HG02973 (cell line): Measurements from ENCODE around the gene GARIN5A.
"Not testable (repeated sequence)": the region's sequence is repeated elsewhere in the genome, so short reads cannot be mapped to it uniquely, and the experiment has no call there.

Source experiments
- ATAC-seq: cut with Tn5 transposase; IDR thresholded peaks from one replicate; pipeline ENCODE4 v1.9.1; 2021; ENCODE audit warnings: moderate library complexity; ENCODE audit not compliant: unreplicated experiment

Gene GARIN5A

DNA sequence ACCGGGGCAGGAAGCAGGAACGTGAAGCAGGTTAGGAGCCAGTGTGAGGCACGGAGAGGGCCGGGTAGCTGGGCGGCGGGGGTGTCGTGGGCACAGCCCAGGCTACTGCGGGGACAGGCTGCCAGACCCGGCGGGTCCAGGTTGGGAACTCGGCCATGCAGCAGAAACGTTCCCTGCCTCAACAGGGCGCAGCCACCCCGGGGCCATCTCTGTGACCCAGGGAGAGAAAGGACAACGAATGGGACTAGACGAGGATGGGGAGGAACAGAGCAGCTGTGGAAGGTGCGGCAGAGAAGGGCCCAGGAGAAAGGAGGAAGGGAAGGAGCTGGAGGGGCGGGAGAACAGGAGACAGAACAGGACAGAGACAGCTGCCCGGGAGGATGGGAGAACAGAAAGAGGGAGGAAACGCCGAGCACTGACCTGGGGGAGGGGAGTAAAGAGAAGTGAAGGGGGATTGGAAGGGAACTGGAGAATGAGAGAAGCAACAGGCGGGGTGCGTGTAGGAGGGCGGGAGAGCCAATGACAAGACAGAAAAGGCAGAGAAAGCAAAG is 12.9 kb upstream of the GARIN5A start:
- ATAC-seq, result no peak

DNA sequence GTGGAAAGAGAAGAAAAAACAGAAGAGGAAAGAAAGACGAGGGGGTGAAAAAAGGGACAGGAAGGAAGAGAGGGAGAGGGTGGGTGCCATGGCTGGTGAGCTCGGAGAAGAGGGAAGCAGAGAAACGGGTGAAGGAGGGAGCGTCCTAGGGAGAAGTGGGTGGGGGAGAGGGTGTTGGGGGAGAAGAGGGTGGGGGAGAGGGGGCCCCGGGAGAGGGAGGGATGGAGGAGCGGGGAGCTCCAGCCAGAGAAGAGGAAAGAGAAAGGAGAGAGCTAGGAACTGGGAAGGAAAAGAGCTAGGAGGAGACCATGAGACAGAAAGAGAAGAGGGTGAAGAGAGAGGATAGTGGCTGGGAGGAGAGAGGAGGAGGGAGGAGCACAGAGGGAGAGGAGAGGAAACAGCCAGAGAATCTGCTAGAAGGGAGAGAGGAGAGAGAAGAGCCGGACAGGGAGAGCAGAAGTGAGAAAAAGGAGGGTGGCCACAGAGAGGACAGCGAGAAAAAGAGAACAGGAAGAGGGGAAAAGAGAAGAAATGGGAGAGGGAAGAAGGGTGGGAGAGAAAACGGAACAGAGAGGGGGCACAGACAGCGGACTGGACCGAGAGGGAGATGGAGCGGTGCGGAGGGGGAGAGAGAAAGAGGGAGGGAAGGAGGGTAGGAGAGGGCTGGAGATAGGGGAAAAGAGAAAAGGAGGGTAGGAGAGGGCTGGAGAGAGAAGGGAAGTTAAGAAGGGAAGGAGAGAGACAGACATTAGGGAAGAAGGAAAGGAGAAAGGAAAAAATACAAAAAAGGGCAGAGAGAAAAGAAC is 11.9 kb upstream of the GARIN5A start:
- no peak for ATAC-seq

DNA sequence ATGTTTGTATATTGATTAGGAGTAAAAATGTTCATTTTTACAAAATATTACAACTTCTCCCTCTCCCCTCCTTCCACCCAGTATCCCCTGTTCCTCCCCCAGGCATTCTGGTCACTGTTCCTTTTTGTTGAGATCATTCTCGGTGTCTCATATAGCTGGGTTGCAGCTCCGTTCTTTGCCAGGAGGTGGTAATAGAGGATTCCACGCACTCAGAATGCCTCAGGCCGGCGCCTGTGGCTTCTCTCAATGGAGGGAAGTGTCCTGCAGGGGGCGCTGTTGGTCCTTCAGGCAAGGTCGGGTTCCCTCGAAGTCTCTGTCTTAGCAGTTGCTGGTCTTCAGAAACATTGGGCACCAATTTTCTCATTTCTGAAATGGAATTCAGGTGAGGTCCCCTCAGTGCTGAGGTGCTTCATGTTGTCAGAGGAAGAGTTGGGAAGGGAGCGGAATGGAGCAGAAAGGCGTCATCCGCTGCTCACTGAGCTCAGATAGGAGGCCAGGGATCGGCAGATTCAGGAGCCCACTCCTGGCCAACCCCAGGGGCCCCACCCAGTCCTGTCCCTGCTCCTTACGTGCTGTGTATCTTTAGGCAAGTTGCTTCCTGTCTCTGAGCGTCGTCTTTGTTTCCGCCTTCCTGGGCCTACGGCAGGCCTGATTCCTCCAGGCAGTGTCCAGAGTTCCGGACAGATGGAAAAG is 10.3 kb upstream of the GARIN5A start:
- no peak for ATAC-seq

DNA sequence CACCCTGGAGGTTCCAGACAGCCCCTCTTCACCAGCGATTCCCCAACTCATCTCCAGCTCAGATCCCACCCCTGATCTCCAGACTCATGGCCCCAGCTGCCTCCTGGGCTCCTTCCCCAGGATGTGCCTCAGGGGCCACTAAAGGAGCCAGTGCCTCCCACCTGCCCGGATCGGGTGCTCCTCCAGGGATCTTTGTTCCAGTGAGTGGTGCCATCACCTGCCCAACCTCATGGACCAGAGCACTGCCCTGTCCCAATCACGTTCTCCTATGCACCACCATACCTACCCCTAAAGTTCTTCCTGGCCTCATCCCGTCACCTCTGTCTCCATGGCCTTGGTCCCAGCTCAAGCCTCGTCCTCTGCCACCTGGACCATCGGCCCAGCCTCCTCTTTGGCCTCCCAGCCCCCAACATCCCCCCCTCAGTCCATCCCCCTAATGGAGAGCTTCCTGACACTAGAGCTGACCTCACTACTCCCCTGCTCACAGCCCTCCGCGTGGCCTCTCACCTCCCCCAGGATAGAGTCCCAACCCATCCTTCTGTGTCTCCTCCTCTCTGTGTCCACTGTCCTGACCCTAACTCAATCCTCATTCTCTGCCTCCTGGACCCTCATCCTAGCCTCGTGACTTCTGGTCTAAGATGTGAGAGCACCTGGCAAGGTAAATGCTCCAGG is 8.8 kb upstream of the GARIN5A start:
- ATAC-seq, result no peak

DNA sequence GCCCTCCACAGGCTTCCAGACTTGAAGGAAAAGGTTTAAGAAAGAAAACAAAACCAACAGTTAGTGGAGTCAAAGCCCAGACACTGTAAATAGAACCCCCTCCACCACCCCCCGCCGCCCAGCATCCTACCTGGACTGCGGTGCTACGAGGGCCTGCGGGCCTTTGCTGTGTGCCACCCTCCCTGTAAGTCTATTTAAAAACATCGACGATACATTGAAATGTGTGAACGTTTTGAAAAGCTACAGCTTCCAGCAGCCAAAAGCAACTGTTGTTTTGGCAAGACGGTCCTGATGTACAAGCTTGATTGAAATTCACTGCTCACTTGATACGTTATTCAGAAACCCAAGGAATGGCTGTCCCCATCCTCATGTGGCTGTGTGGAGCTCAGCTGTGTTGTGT is 6.3 kb upstream of the GARIN5A start:
- no peak for ATAC-seq

DNA sequence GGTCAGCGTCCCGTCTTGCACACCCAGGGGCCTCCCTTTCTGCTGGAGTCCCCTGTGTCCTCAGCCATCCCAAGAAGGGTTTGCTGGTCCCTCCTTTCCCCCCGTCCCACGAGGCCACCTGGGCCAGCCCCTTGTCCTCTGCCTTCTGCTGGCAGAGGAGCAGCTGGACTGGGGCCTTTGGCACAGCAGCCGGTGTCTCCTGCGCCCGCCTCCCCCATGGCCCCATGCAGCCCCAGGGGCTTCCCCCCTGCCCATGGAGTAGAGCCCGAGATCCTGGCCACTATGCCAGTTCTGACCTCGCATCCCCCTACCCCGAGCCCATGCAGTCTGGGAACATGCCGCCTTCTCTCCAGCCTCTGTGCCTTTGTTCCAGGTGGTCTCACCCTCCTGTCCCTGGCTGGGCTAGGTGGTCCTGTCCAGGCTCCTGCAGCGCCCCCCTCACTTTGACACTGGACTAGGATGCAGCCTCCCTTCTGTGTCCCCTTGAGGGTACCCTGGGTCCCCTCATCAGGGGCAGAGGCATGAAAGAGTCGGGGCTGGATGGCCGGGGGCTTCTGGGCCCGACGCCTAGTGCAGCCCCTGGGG is 5.7 kb upstream of the GARIN5A start:
- ATAC-seq, result no peak

DNA sequence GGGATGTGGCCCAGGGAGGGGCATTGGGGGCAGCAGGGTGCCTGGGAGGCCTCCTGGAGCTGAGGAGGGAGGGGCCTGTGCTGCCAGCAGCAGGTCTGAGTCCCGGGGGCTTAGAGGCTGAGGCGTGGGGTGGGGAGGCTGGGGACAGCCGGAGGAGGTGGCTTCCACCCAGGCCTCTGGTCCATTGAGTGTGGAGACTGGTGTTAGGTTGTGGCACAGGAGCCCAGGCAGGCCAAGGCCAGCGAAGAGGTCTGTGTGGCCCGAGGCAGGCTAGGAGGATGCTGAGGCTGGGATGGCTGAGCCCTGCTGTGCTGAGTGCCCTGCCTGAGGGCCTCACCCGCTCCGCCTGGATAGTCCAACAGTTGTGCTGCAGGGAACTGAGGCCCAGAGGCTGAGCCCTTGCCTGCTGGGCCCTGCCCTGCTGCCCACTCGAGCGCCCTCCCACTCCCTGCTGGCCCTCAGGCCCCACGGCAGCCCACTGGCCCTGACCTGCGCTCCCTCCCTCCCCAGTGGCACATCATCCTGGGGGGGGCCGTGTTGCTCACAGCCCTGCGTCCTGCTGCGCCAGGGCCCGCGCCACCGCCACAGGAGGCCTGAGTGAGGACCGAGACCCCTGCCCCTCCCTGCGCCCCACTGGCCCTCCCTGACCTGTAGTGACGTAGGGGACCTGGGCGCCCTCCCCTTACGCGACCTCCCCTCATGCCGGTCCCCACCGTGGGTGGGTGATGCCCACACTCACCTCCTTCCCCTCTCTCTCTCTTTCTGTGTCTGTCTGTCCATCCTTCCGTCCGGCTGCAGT is 4.9 kb upstream of the GARIN5A start:
- ATAC-seq, result no peak

DNA sequence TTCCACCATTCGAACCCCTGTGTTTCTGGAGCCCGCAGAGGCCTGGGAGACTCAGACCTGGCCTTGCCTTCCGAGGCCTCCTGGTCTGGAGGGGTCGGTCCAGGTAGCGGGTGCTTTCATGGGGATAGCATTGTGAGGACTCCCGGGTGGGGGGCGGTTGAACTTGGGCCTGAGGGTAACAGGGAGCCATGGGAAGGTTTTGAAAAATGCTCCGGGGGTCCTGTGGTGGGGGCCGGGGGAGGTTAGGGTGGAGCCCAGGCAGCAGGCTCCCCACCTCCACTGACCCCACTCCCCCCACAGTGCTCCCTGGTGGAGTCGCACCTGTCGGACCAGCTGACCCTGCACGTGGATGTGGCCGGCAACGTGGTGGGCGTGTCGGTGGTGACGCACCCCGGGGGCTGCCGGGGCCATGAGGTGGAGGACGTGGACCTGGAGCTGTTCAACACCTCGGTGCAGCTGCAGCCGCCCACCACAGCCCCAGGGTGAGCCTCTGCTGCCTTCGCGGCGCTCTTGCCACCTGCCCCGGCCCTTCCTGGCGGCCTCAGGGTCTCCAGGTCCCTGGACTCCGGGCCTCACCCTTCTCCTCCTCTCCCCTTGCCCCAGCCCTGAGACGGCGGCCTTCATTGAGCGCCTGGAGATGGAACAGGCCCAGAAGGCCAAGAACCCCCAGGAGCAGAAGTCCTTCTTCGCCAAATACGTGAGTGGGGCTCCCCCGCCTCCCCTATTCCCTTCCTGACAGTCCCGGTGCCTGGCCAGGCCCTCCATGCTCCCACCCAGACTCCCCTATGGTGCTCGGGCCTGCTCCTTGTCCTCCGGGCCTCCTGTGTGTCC is 3.8 kb upstream of the GARIN5A start:
- ATAC-seq, result no peak

DNA sequence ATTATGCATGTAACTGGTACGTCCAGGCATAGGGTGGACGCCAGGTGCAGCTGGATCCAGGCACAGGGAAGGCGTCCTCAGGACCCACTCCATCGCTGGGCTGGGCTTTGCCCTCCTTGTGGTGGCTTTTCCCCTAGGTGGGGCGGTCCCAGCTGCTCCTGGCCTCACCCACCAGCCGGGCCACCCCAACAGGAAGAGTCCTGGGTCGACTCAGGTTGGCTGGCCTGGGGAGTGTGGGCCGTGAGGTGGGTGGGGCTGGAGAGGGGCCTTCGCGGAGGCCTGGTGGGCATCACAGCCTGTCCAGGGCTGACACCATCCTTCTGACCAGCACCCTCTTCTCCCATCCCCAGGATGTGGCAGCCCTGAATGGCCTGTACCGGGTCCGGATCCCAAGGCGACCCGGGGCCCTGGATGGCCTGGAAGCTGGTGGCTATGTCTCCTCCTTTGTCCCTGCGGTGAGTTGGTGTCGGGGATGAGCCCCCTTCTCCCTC is 3.2 kb upstream of the GARIN5A start:
- no peak for ATAC-seq

DNA sequence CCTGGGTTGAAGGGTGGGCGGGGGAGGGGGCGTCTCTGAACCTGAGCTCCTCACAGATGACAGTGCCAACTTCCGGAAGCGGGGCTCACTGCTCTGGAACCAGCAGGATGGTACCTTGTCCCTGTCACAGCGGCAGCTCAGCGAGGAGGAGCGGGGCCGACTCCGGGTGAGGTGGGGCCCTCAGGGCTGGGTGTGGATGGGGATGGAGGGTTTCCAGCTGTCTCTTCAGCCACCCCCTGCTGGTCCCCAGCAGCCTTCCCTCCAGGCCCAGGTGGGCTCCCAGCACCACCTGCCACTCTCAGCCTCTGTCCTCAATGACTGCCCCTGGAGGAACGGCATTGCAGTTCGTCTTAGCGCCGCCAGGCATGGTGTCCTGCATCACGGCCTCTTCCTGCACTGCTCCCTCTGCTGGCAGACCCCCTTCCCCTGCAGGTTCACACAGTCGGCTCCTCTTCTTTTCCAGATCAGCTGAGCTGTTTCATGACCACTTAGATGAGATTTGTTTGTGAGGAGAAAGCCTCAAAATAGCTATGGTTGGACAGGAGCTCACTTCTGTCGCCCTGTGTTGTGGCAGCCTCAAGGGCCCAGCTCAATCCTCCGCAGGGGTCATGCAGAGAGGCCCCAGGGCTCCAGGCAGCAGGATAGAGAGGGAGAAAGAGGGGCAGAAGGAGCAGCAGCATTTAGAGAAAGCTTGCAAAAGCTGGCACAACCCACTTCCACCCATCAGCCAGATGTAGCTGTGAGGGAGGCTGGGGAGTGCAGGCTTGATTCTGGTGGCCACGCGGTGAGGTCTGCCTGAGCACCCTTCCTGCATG is 2.5 kb upstream of the GARIN5A start:
- ATAC-seq, result no peak

DNA sequence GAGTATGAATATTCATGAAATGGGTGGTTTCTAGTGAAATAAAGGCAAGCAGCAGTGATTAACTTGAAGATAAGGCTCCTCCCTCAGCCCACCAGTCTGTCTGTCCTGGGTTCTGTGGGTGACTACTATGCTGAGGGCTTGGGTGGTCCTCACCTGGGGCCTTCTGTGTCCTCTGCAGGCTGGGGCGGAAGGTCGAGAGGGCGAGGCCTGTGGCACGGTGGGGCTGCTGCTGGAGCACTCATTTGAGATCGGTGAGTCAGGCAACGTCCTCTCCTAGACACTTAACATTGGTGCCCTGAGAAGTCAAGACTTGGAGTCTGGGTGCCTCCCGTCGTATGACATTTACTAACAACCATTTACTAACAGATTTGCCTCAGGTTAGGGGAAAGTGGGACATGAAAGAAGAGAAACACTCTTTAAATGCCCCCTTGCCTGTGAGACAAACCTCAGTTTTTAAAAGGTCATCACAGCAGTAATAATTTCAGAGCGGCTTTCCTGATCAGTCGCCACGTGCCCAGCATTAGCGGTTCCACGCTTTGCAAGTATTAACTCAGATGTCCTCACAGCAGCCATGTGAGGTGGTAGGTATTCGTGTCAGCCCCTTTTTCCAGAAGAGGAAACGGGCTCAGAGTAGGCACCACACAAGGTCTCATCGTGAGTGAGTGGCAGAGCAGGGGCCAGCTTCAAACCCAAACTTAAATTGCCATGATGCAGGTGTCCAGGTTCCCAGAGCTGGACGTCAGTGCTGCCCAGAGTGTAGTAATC is 1.3 kb upstream of the GARIN5A start:
- no peak for ATAC-seq

DNA sequence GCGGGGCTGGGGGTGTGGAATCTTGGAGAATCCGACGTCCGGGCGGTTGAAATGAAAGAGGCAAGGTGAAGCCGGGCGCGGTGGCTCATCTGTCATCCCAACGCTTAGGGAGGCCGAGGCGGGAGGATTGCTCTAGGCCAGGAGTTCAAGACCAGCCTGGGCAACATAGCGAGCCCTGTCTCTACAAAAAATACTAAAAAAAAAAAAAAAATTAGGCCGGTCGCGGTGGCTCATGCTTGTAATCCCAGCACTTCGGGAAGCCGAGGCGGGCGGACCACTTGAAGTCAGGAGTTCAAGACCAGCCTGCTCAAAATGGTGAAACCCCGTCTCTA is 225 bp upstream of the GARIN5A start:
- no peak for ATAC-seq

DNA sequence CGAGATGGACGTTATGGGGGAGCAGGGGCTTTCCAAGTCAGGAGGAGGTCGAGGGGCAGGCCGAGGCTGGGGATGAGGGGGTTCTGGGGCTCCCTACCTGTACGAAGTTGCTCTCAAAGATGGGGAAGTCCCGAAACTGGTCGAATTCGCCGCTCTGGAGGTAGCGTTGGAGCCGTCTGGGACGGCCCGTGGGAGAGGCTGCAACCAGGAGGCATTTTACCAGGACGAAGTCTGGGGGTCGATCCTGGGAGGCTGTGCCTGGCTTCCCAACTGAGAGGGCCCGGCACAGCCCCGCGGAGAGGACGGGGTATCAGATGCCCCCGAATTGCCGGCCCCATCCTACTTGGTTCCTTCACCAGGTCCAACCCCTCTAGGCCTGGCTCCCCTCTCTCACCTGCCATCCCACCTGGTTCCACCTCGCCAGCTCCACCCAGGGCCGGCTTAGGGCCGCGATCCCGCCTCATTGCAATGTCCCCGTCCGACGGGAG is 868 bp downstream of the GARIN5A start:
- ATAC-seq, result no peak

DNA sequence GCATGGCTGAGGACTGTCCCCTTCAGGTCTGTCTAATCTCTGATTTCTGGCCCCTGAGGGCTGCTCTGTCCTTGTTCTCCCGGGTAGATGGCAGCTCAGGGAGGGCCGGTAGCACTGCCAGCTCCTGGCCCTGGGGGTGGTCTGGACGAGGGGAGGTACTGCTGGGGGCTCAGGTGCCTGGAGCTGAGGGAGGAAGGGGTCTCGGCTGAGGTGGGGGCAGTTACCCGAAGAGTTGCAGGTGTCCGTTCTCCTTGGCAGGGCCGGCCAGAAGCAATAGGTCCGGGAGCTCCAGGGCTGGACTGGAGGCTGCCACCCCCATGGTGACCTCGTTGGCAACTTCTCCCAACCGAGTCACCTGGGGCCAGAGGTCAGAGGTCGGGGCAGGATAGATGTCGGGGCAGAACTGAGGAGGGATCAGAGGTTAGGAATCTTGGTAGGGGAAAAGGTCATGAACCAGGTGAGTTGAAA is 1.5 kb downstream of the GARIN5A start:
- ATAC-seq, result no peak

DNA sequence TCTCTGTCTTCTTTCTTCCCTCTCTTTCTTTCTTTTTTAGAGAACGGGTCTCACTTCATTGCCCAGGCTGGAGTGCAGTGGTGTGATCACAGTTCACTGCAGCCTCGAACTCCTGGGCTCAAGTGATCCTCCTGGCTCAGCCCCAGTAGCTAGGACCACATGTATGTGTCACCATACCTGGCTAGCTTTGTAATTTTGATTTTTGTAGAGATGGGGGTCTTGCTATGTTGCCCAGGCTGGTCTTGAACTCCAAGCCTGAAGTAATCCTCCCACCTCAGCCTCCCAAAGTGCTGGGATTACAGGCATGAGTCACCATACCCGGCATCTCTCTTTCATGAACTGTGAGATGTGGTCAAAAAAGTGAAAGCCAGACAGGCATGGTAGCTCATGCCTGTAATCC is 3.3 kb downstream of the GARIN5A start:
- ATAC-seq, result not testable (repeated sequence)

DNA sequence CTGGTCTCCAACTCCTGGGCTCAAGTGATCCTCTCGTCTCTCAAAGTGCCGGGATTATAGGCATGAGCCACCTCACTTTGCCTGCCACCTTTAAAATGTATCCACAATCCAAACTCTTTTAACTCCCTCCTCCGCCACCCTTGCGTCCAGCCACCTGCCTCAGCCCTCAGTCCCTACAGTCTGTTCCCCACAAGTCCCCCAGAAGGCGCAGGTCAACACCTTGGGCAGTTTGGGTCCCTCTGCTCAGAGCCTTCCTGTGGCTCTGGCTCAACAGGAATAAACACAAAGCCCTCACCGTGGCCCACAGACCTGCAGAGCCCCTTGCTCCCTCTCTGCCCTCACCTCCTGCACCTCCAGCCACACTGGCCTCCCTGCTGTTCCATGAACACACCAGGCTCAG is 7.8 kb downstream of the GARIN5A start:
- ATAC-seq, result no peak

DNA sequence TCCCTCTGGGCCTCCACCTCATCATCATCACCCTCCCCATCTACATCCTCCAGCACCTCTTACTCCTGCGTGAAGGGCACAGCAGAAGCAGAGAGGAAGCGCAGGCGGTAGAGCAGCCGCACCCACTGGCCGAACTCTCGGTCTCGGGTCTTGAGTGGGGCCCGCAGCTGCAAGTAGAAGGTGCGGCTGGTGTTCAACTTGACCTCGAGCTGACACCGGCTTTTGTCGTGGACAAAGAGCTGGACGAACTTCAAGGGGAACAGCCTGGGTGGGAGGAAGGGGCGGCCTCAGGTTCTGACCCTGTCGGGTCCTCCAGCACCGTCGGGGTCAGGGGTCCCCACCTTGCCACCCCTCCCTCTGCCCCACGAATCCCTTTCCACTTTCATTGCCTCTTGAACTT is 9.1 kb downstream of the GARIN5A start:
- no peak for ATAC-seq

DNA sequence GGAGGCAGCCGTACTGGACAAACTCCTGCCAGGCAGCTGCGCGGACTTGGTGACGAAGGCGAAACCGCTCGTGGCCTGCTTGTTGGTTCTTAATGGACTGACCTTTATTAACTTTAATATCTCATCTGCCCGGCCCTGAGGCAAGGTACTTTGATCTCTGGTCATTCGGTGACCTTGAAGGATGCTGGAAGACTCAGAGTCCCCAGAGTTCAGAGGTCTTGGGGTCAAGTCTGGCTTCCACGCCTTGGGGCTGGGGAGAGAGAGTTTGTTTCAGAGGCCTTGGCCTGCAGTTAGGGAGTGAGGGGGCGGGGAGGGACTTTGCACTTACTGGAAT is 10.0 kb downstream of the GARIN5A start:
- no peak for ATAC-seq
